ENCODE data around the gene CLTA. TPM values are rescaled to one million over a fixed set of nuclear protein-coding genes. Genes with fewer than 3 reads are reported as not detected.

The CLTA gene
- polyA plus RNA-seq, 1 donor from 2014 or later, result 420 TPM

GRCh38 chr9:36245906-36246305, 55.2 kb downstream of the CLTA start:
- TF ChIP-seq MXI1 (conservative IDR thresholded peaks at IDR 0.05; ENCODE audit: poor library complexity, severe bottlenecking) (no peak), EP300 (conservative IDR thresholded peaks at IDR 0.05; ENCODE audit: poor library complexity, severe bottlenecking) (no peak), REST (IDR thresholded peaks at IDR 0.05; ENCODE audit: borderline replicate concordance) (no peak), EZH2 (IDR thresholded peaks at IDR 0.05; ENCODE audit: borderline replicate concordance, insufficient read depth, low read length, poor library complexity, severe bottlenecking) (no peak), TAF1 (IDR thresholded peaks at IDR 0.05; ENCODE audit: low read depth) (no peak), RAD21 (conservative IDR thresholded peaks at IDR 0.05) (no peak), SMC3 (conservative IDR thresholded peaks at IDR 0.05; ENCODE audit: poor library complexity) (no peak), POLR2AphosphoS5 (IDR thresholded peaks at IDR 0.05) (no peak)
- TF ChIP-seq, protein P1, sequence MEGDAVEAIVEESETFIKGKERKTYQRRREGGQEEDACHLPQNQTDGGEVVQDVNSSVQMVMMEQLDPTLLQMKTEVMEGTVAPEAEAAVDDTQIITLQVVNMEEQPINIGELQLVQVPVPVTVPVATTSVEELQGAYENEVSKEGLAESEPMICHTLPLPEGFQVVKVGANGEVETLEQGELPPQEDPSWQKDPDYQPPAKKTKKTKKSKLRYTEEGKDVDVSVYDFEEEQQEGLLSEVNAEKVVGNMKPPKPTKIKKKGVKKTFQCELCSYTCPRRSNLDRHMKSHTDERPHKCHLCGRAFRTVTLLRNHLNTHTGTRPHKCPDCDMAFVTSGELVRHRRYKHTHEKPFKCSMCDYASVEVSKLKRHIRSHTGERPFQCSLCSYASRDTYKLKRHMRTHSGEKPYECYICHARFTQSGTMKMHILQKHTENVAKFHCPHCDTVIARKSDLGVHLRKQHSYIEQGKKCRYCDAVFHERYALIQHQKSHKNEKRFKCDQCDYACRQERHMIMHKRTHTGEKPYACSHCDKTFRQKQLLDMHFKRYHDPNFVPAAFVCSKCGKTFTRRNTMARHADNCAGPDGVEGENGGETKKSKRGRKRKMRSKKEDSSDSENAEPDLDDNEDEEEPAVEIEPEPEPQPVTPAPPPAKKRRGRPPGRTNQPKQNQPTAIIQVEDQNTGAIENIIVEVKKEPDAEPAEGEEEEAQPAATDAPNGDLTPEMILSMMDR (IDR thresholded peaks at IDR 0.05; ENCODE audit: poor library complexity, severe bottlenecking), result no peak
- Histone ChIP-seq H3K79me2 (replicated peaks; ENCODE audit: insufficient read depth, low read length) (peaks cover 4% of the 10 kb centered on the region), H3K27me3 (ENCODE audit: insufficient read depth, low read depth, low read length) (no peaks in the 10 kb centered on the region), H3K9me2 (ENCODE audit: insufficient read depth, low read length) (no peaks in the 10 kb centered on the region), H3K4me2 (ENCODE audit: low read length) (no peak overlapping the region), H4K20me1 (ENCODE audit: insufficient read depth) (no peaks in the 10 kb centered on the region), H3K4me3 (ENCODE audit: low read length) (no peak overlapping the region), H3K36me3 (ENCODE audit: insufficient read depth, low read length) (no peaks in the 10 kb centered on the region), H2AFZ (ENCODE audit: low read depth, low read length) (no peak overlapping the region), H3F3A (ENCODE audit: insufficient read depth, low read length, poor library complexity, severe bottlenecking) (no peaks in the 10 kb centered on the region), H3K9me3 (ENCODE audit: low read length) (no peaks in the 10 kb centered on the region), H3K27ac (ENCODE audit: low read length) (no peak overlapping the region), H3K9ac (ENCODE audit: low read length) (no peak overlapping the region)

GRCh38 chr9:36247356-36247755, 56.6 kb downstream of the CLTA start:
- Histone ChIP-seq H3K79me2 (replicated peaks; ENCODE audit: insufficient read depth, low read length) (peaks cover 7% of the 10 kb centered on the region), H3K9ac (ENCODE audit: low read length) (no peak overlapping the region), H3K4me3 (ENCODE audit: low read length) (no peak overlapping the region), H4K20me1 (ENCODE audit: insufficient read depth) (no peaks in the 10 kb centered on the region), H2AFZ (ENCODE audit: low read depth, low read length) (no peak overlapping the region), H3F3A (ENCODE audit: insufficient read depth, low read length, poor library complexity, severe bottlenecking) (no peaks in the 10 kb centered on the region), H3K4me2 (ENCODE audit: low read length) (no peak overlapping the region), H3K27me3 (ENCODE audit: insufficient read depth, low read depth, low read length) (no peaks in the 10 kb centered on the region), H3K9me3 (ENCODE audit: low read length) (no peaks in the 10 kb centered on the region), H3K9me2 (ENCODE audit: insufficient read depth, low read length) (no peaks in the 10 kb centered on the region), H3K36me3 (ENCODE audit: insufficient read depth, low read length) (no peaks in the 10 kb centered on the region), H3K27ac (ENCODE audit: low read length) (no peak overlapping the region)
- TF ChIP-seq RAD21 (conservative IDR thresholded peaks at IDR 0.05) (no peak), POLR2AphosphoS5 (IDR thresholded peaks at IDR 0.05) (no peak), REST (IDR thresholded peaks at IDR 0.05; ENCODE audit: borderline replicate concordance) (no peak), EP300 (conservative IDR thresholded peaks at IDR 0.05; ENCODE audit: poor library complexity, severe bottlenecking) (no peak), MXI1 (conservative IDR thresholded peaks at IDR 0.05; ENCODE audit: poor library complexity, severe bottlenecking) (no peak), SMC3 (conservative IDR thresholded peaks at IDR 0.05; ENCODE audit: poor library complexity) (no peak)
- TF ChIP-seq, protein P1 (IDR thresholded peaks at IDR 0.05; ENCODE audit: poor library complexity, severe bottlenecking), result no peak

Measured in neural cell (in vitro differentiated cells).